ENCODE data around the gene ANKRD6. TPM values are rescaled to one million over a fixed set of nuclear protein-coding genes. Genes with fewer than 3 reads are reported as not detected.
A peak's percentile ranks its signal among the peaks of the same experiment; 100 is the strongest.

The ANKRD6 gene
- total RNA-seq, 1 donor from 2014 or later, result 13.3 TPM

DNA sequence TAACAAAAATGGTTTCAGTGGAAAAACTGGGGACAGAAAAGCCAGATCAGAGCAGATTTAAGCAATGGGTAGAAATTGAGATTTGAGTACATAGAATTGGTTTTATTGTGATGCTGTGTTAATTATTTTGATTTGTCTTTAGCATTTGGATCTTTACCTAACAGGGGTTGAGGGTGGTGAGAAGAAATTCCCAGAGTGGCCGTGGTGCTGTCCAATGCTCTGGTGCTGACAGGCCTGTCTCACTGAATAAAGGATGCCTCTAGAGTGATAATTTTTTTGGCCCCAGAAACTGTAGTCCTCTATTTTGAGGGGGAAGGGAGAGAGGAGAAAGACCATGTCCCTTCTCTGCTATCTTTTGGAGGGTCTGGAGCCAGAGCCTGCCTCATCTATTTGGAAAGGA, 126.5 kb downstream of the ANKRD6 start:
- H3K27me3 ChIP-seq, result no peaks in the 10 kb centered on the region
- H3K4me1 ChIP-seq, result peaks cover 3% of the 10 kb centered on the region
- H3K36me3 ChIP-seq, result no peaks in the 10 kb centered on the region
- intact Hi-C loops (cut with DNase I), result no loop called here
- no peak for TF ChIP-seq POLR2A (IDR thresholded peaks at IDR 0.05)
- no peak for TF ChIP-seq POLR2AphosphoS5 (IDR thresholded peaks at IDR 0.05; ENCODE audit: insufficient read depth in 1 of 2, low read depth in 1 of 2)
- DNase-seq (ENCODE audit: extremely low spot score in 2 of 2), result no peak
- H3K4me3 ChIP-seq, result no peak overlapping the region
- no peak overlapping the region for H3K27ac ChIP-seq
- H3K9me3 ChIP-seq, result no peaks in the 10 kb centered on the region

- H3K9me3 ChIP-seq, result no peaks in the 10 kb centered on the region
- H3K27me3 ChIP-seq, result no peaks in the 10 kb centered on the region
- H3K4me3 ChIP-seq, result peak overlapping the region; percentile 15 to 35
- DNase-seq (ENCODE audit: extremely low spot score in 2 of 2), result no peak
- TF ChIP-seq, protein P1, sequence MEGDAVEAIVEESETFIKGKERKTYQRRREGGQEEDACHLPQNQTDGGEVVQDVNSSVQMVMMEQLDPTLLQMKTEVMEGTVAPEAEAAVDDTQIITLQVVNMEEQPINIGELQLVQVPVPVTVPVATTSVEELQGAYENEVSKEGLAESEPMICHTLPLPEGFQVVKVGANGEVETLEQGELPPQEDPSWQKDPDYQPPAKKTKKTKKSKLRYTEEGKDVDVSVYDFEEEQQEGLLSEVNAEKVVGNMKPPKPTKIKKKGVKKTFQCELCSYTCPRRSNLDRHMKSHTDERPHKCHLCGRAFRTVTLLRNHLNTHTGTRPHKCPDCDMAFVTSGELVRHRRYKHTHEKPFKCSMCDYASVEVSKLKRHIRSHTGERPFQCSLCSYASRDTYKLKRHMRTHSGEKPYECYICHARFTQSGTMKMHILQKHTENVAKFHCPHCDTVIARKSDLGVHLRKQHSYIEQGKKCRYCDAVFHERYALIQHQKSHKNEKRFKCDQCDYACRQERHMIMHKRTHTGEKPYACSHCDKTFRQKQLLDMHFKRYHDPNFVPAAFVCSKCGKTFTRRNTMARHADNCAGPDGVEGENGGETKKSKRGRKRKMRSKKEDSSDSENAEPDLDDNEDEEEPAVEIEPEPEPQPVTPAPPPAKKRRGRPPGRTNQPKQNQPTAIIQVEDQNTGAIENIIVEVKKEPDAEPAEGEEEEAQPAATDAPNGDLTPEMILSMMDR (IDR thresholded peaks at IDR 0.05), result no peak
- TF ChIP-seq POLR2A (IDR thresholded peaks at IDR 0.05) (no peak), POLR2AphosphoS5 (IDR thresholded peaks at IDR 0.05; ENCODE audit: insufficient read depth in 1 of 2, low read depth in 1 of 2) (no peak)
- peaks cover 13% of the 10 kb centered on the region for H3K4me1 ChIP-seq
- no peaks in the 10 kb centered on the region for H3K36me3 ChIP-seq
- intact Hi-C loops (cut with DNase I), result no loop called here
- no peak overlapping the region for H3K27ac ChIP-seq
These were observed 129.4 kb downstream of the ANKRD6 start for GRCh38 chr6:89562093-89562973.

DNA sequence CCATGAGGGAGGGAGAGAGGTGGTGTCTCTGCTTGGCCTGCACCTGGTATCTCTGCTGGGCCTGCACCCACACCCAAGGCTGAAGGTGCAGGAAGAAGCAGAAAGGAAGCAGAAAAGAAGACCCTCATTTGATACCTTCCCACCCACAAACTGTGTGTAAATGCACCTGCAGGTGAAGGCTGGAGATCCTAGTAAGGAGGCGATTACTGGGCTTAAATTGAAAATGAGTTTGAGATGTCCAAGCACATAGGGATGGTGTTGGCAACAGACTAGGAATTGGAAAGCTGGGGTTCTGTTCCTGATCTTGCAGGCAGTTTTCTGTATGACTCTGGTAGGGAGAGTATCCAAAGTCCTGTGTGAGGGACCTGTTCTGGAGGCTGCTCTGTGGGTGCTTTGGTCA, 130.9 kb downstream of the ANKRD6 start:
- no peaks in the 10 kb centered on the region for H3K36me3 ChIP-seq
- H3K27ac ChIP-seq, result no peak overlapping the region
- intact Hi-C loops (cut with DNase I), result no loop called here
- H3K4me1 ChIP-seq, result peaks cover 13% of the 10 kb centered on the region
- H3K9me3 ChIP-seq, result no peaks in the 10 kb centered on the region
- no peak for TF ChIP-seq POLR2A (IDR thresholded peaks at IDR 0.05)
- TF ChIP-seq POLR2AphosphoS5 (IDR thresholded peaks at IDR 0.05; ENCODE audit: insufficient read depth in 1 of 2, low read depth in 1 of 2), result no peak
- TF ChIP-seq, protein P1 (IDR thresholded peaks at IDR 0.05), result no peak
- no peak overlapping the region for H3K4me3 ChIP-seq
- DNase-seq (ENCODE audit: extremely low spot score in 2 of 2), result no peak
- H3K27me3 ChIP-seq, result no peaks in the 10 kb centered on the region

DNA sequence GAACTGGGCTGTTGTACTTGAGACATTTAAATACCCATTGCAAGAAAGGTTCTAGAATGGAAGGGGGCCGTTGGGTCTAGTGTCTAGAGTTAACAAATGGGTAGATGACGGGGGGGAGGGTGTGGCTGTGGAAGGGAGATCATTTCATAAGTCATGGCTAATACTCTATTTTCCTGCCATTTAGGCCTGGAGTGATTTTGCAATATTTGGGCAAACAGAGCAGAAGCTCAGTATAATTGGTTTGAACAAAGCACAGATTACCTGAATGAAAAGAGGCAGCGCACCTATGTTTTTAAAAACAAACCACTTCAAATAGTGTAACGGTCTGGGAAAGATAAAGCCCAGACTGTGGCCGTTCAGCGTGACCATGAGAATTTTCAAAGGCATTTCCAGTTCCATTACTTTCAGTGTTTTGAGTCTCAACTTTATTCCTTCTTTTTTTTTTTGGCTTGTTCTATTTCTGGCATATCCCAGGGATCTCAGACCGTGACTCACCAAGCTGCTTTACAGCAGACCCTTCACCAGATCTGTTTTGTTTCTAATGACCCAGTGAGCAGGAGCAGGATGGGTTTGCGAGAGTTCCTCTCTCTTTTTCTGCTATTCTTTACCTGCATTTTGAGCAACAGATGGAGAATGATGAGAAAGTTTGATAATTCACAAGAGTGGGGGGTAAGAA, 131.9 kb downstream of the ANKRD6 start:
- intact Hi-C loops (cut with DNase I), result no loop called here
- TF ChIP-seq, protein P1 (IDR thresholded peaks at IDR 0.05), result no peak
- TF ChIP-seq POLR2A (IDR thresholded peaks at IDR 0.05) (no peak), POLR2AphosphoS5 (IDR thresholded peaks at IDR 0.05; ENCODE audit: insufficient read depth in 1 of 2, low read depth in 1 of 2) (no peak)
- Histone ChIP-seq H3K27me3 (no peaks in the 10 kb centered on the region), H3K27ac (no peak overlapping the region), H3K4me1 (peaks cover 13% of the 10 kb centered on the region), H3K36me3 (no peaks in the 10 kb centered on the region), H3K9me3 (no peaks in the 10 kb centered on the region), H3K4me3 (no peak overlapping the region)
- no peak for DNase-seq (ENCODE audit: extremely low spot score in 2 of 2)

- no peaks in the 10 kb centered on the region for H3K36me3 ChIP-seq
- TF ChIP-seq, protein P1 (IDR thresholded peaks at IDR 0.05), result no peak
- TF ChIP-seq POLR2AphosphoS5 (IDR thresholded peaks at IDR 0.05; ENCODE audit: insufficient read depth in 1 of 2, low read depth in 1 of 2), result no peak
- no peak for TF ChIP-seq POLR2A (IDR thresholded peaks at IDR 0.05)
- peaks cover 13% of the 10 kb centered on the region for H3K4me1 ChIP-seq
- H3K27me3 ChIP-seq, result no peaks in the 10 kb centered on the region
- H3K4me3 ChIP-seq, result no peak overlapping the region
- intact Hi-C loops (cut with DNase I), result no loop called here
- DNase-seq (ENCODE audit: extremely low spot score in 2 of 2), result no peak
- H3K9me3 ChIP-seq, result no peaks in the 10 kb centered on the region
- no peak overlapping the region for H3K27ac ChIP-seq
These were observed 133.3 kb downstream of the ANKRD6 start for GRCh38 chr6:89566008-89566800.

All from vagina (tissue), 2 donors.